Measurements from ENCODE around the gene LCT.

The LCT gene

DNA sequence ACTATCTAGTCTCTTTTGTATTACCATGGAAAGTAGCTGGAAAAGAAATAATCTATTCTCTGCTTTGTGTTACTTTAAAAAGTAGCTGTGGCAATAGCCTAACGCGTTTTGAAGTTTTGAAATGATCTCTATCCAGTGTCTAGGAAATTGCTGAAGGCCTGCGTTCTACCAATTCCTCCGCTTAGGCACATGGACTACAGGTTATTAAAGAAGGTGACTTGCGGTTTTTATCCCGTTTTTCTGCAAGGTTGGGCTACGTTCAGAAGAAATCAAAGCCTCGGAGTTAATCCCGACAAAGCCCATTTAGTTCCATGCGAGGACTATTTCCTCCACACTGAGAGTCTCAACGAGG is 96.0 kb downstream of the LCT start:
- DNase-seq: no peak

DNA sequence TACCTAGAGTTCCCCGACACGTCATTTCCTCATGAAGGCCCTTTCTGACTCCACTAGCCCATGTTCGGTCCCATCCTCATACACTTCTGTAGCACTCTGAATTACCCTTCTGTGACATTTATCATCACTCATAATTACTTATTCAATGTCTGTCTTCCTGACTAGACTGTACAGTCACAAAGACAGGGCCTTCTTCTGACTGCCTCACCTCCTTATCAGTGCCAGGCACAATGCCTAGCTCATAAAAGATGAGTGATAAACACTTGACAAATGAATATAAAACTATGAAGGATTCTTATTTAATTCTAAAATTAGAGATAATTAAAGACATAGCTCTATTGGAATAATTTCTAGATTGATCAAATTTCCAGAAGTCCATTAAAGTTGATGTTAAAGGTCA is 96.8 kb downstream of the LCT start:
- no peak for DNase-seq

Data from CD4-positive, alpha-beta T cell treated with Interleukin-17A for 4 hours (primary cell).